Melanocyte of skin (primary cell): ENCODE data around the gene TMEM242. TPM values are rescaled to one million over a fixed set of nuclear protein-coding genes. Genes with fewer than 3 reads are reported as not detected.

Experiments
- total RNA-seq, 2 donors: library from RNA; depleted of rRNA; stranded (reverse); fragments of >200 nt; gene quantifications; 2 replicates each; pipeline ENCODE4 v1.2.3, GENCODE V29; 2012

TMEM242 gene
- total RNA-seq: 1 to 10 TPM; 4.5 to 4.7 TPM

DNA sequence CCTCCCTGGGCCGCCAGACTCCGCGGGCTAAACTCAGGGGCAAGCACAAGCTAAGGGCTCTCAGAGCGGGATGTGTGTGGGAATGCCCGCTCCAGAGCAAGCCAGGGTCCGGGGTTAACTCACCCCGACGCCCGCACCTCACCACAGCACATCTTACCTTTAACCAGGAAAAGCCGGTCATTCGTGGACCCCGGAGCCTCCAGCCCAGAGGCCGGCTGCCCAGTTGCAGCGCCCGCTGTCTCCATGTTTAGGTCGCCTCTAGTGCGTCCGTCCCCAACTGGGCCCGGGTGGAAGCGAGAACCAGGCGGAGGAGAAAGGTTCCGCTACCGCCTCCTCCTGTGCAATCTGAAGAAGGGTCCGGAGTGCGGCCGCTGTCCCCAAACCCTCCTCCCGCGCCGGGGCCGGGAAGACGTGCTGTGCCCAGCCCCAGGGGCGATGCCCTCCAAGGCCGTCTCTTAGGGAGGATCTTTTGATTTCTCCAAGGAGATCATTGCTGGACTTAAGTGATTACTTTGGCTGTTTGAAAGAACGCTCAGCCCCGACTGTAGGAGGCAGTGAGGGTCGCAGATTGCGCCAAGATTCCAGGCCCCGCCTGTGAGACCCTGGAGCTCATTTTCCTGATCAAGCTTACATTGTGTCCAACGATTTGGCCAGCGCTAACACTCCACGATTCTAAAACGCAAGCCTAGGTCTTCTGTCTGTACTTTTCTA lies at the start of gene TMEM242:
TSS of gene TMEM242 (minus strand) at position 265 of the 711 bp plus-strand sequence. CDS start at position 245, 20 bp downstream.

Other genes with a start within 250 kb of the TMEM242 start
- 1 to 10 TPM; 8.3 to 10.0 TPM for gene ZDHHC14, start 57.7 kb upstream of the TMEM242 start, total RNA-seq